Bronchus fibroblast of lung (primary cell): Measurements from ENCODE around the gene CAVIN1. TPM values are rescaled to one million over a fixed set of nuclear protein-coding genes. Genes with fewer than 3 reads are reported as not detected.

ENCODE experiments used
- total RNA-seq: library from RNA; depleted of rRNA; stranded (reverse); fragments of >200 nt; gene quantifications from 2 replicates; pipeline ENCODE4 v1.2.3, GENCODE V29; 2015

The CAVIN1 gene
- total RNA-seq, result 474 and 513 TPM in 2 replicates

GRCh38 chr17:42422958-42423712, at the start of gene CAVIN1:
Gene CAVIN1 (minus strand): TSS chr17:42423256. CDS start chr17:42423097, 159 bp downstream.

GRCh38 chr17:42458497-42459255, 35.6 kb upstream of the CAVIN1 start, which contains the start of gene ATP6V0A1:
Gene ATP6V0A1 (plus strand): TSS chr17:42458878. CDS start chr17:42460895, 2,017 bp downstream.

GRCh38 chr17:42388381-42389134, 34.5 kb downstream of the CAVIN1 start, which contains the start of gene STAT3:
Gene STAT3 (minus strand): TSS chr17:42388442. CDS start chr17:42348516, 39,926 bp downstream.

Other genes starting within 250 kb of the CAVIN1 start
- gene KCNH4, start 242.1 kb downstream of the CAVIN1 start, total RNA-seq, result under 0.01 TPM in 1 of 2 replicates, not detected in the other
- gene HCRT, start 237.8 kb downstream of the CAVIN1 start, total RNA-seq, result not detected in 2 replicates
- gene GHDC, start 228.8 kb downstream of the CAVIN1 start, total RNA-seq, result 8.2 and 10.1 TPM in 2 replicates
- 12.5 and 14.1 TPM in 2 replicates for gene STAT5B, start 146.9 kb downstream of the CAVIN1 start, total RNA-seq
- gene STAT5A, start 134.8 kb downstream of the CAVIN1 start, total RNA-seq, result 6.4 and 11.8 TPM in 2 replicates
- gene STAT3, start 34.8 kb downstream of the CAVIN1 start, total RNA-seq, result 43.0 and 43.3 TPM in 2 replicates
- 15.8 and 19.6 TPM in 2 replicates for gene ATP6V0A1, start 35.6 kb upstream of the CAVIN1 start, total RNA-seq
- 31.4 and 37.3 TPM in 2 replicates for gene NAGLU, start 113.0 kb upstream of the CAVIN1 start, total RNA-seq
- gene HSD17B1, start 129.7 kb upstream of the CAVIN1 start, total RNA-seq, result 0.84 and 1.3 TPM in 2 replicates
- 43.4 and 44.7 TPM in 2 replicates for gene COASY, start 138.9 kb upstream of the CAVIN1 start, total RNA-seq
- 40.9 and 41.5 TPM in 2 replicates for gene MLX, start 143.8 kb upstream of the CAVIN1 start, total RNA-seq
- 14.6 and 17.0 TPM in 2 replicates for gene PSMC3IP, start 154.5 kb upstream of the CAVIN1 start, total RNA-seq
- 33.3 and 38.8 TPM in 2 replicates for gene RETREG3, start 186.1 kb upstream of the CAVIN1 start, total RNA-seq
- gene TUBG1, start 186.4 kb upstream of the CAVIN1 start, total RNA-seq, result 119 and 128 TPM in 2 replicates
- gene TUBG2, start 236.0 kb upstream of the CAVIN1 start, total RNA-seq, result 8.5 and 11.8 TPM in 2 replicates